GM23248 (cell line): Measurements from ENCODE around the gene FAM13B. TPM values are rescaled to one million over a fixed set of nuclear protein-coding genes. Genes with fewer than 3 reads are reported as not detected.
A peak's percentile ranks its signal among the peaks of the same experiment; 100 is the strongest.

Experiments used
- DNase-seq: peaks from one replicate; pipeline ENCODE4 v3.0.0-alpha.2; 2015
- H2AFZ ChIP-seq: fragments of 200-600 bp; sonication (generic); 2 replicates; pipeline ENCODE4 v1.6.1; 2016; ENCODE audit warnings: antibody characterized with exemption
- H3F3A ChIP-seq: fragments of 200-600 bp; sonication (generic); 2 replicates; pipeline ENCODE4 v1.6.1; 2016; ENCODE audit warnings: mild to moderate bottlenecking, antibody characterized with exemption, mixed run types; ENCODE audit not compliant: insufficient read depth
- H3K27ac ChIP-seq: fragments of 200-600 bp; sonication (generic); 2 replicates; pipeline ENCODE4 v1.5.1; 2016; ENCODE audit warnings: mild to moderate bottlenecking
- H3K27me3 ChIP-seq: fragments of 200-600 bp; sonication (generic); replicated peaks from 2 replicates; pipeline ENCODE4 v1.6.1; 2016; ENCODE audit warnings: mild to moderate bottlenecking; ENCODE audit not compliant: insufficient read depth
- H3K36me3 ChIP-seq: fragments of 200-600 bp; sonication (generic); 2 replicates; pipeline ENCODE4 v1.6.1; 2016; ENCODE audit warnings: low read depth, mild to moderate bottlenecking
- H3K4me1 ChIP-seq: fragments of 200-600 bp; sonication (generic); 2 replicates; pipeline ENCODE4 v1.6.1; 2016; ENCODE audit warnings: mild to moderate bottlenecking; ENCODE audit not compliant: insufficient read depth
- H3K4me2 ChIP-seq: fragments of 200-600 bp; sonication (generic); one replicate; pipeline ENCODE4 v1.6.1; 2016; ENCODE audit warnings: mild to moderate bottlenecking; ENCODE audit not compliant: unreplicated experiment
- H3K4me3 ChIP-seq: fragments of 200-600 bp; sonication (generic); 2 replicates; pipeline ENCODE4 v1.5.1; 2016; ENCODE audit warnings: mild to moderate bottlenecking
- H3K79me2 ChIP-seq: fragments of 200-600 bp; sonication (generic); 2 replicates; pipeline ENCODE4 v1.6.1; 2016; ENCODE audit warnings: mild to moderate bottlenecking; ENCODE audit not compliant: insufficient read depth
- H3K9ac ChIP-seq: fragments of 200-600 bp; sonication (generic); 2 replicates; pipeline ENCODE4 v1.6.1; 2016; ENCODE audit warnings: mild to moderate bottlenecking
- H3K9me2 ChIP-seq: fragments of 200-600 bp; sonication (generic); 2 replicates; pipeline ENCODE4 v1.6.1; 2016; ENCODE audit warnings: mixed run types, mild to moderate bottlenecking, moderate library complexity; ENCODE audit not compliant: insufficient read depth
- H3K9me3 ChIP-seq: fragments of 200-600 bp; sonication (generic); one replicate; pipeline ENCODE4 v1.6.1; 2017; ENCODE audit warnings: low read depth
- H4K20me1 ChIP-seq: fragments of 200-600 bp; sonication (generic); 2 replicates; pipeline ENCODE4 v1.6.0; 2016; ENCODE audit not compliant: insufficient read depth
- EZH2 ChIP-seq: fragments of 200-600 bp; sonication (generic); IDR thresholded peaks from 2 replicates; pipeline ENCODE4 v1.6.1; 2018; ENCODE audit warnings: antibody characterized with exemption, mild to moderate bottlenecking; ENCODE audit not compliant: insufficient read depth, poor library complexity, severe bottlenecking
- EZH2phosphoT487 ChIP-seq: fragments of 200-600 bp; sonication (generic); IDR thresholded peaks from 2 replicates; pipeline ENCODE4 v1.6.1; 2018; ENCODE audit warnings: antibody characterized with exemption, moderate library complexity, mild to moderate bottlenecking, low read depth; ENCODE audit not compliant: insufficient read depth
- WGBS, 2 experiments: methylation state at CpG; one replicate each; pipeline ENCODE4 v1.1.6; 2015 to 2017; ENCODE audit warnings: low lambda C conversion rate in 2 of 2, low coverage in 1 of 2; ENCODE audit errors: missing lambda C conversion rate in 2 of 2; 5-methylcytosine and 5-hydroxymethylcytosine counted together
- in situ Hi-C: fragments of 300-500 bp; cut with MboI; formaldehyde crosslinking; loops from 2 replicates; pipeline ENCODE4 v1.15.0; 2020
- polyA plus RNA-seq: library from polyadenylated mRNA; unstranded; fragments of >200 nt; fragmentation: Nextera tagmentation; extraction: Ambion mirVana; gene quantifications from 2 replicates; pipeline ENCODE4 v1.2.1, GENCODE V29; 2016
- total RNA-seq: library from RNA; depleted of rRNA; stranded (reverse); fragments of >200 nt; shearing (Covaris generic); gene quantifications from 2 replicates; pipeline ENCODE4 v1.2.3, GENCODE V29; 2014

FAM13B gene
- total and polyA plus RNA-seq, 2 experiments from 2014 or later, result 15.6 to 19.0 TPM

GRCh38 chr5:138068742-138069600 is 36.1 kb upstream of the FAM13B start:
- TF ChIP-seq EZH2 (no peak), EZH2phosphoT487 (no peak)
- Histone ChIP-seq H4K20me1 (no peaks in the 10 kb centered on the region), H3F3A (no peaks in the 10 kb centered on the region), H3K27ac (no peak overlapping the region), H3K9me2 (no peaks in the 10 kb centered on the region), H2AFZ (peak overlapping the region; percentile 31; the same call in 1 of the 2 replicates), H3K79me2 (no peaks in the 10 kb centered on the region), H3K36me3 (no peaks in the 10 kb centered on the region), H3K9me3 (no peaks in the 10 kb centered on the region), H3K27me3 (no peaks in the 10 kb centered on the region), H3K4me3 (peak overlapping the region; percentile 52; the same call in 1 of the 2 replicates), H3K4me2 (peak overlapping the region; percentile 63), H3K9ac (no peak overlapping the region), H3K4me1 (no peaks in the 10 kb centered on the region)
- peak; percentile 84 for DNase-seq
- WGBS, 2 experiments, result 17 to 18% methylated on average over 6 of the region's 6 CpGs
- in situ Hi-C loops, result no loop called here

DNA sequence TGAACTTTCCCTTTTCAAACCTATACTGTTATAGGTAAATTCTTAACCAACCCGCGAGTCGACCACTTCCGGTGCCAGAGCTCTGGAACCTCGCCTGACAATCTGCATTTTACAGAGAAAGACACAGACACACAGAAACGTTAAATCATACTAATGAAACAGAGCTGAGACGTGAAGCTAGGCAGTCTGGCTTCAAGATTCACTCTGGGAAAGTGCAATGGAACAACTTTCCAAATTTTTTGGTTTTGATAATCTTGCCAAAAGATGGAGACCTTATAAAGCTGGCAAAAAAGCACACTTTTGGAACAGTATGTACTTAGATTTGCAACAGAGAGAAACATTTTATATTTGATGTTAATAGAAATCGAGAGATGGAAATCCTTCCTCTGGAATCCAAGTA is 35.1 kb upstream of the FAM13B start:
- no peak overlapping the region for H3K4me3 ChIP-seq
- no peak overlapping the region for H3K4me2 ChIP-seq
- no peaks in the 10 kb centered on the region for H3K4me1 ChIP-seq
- H3F3A ChIP-seq, result no peaks in the 10 kb centered on the region
- H3K36me3 ChIP-seq, result no peaks in the 10 kb centered on the region
- in situ Hi-C loops, result no loop called here
- no peaks in the 10 kb centered on the region for H3K9me3 ChIP-seq
- H2AFZ ChIP-seq, result no peak overlapping the region
- H3K9ac ChIP-seq, result no peak overlapping the region
- no peaks in the 10 kb centered on the region for H3K9me2 ChIP-seq
- H3K27me3 ChIP-seq, result no peaks in the 10 kb centered on the region
- no peak for DNase-seq
- no peak overlapping the region for H3K27ac ChIP-seq
- no peak for TF ChIP-seq EZH2phosphoT487
- no peak for TF ChIP-seq EZH2
- H3K79me2 ChIP-seq, result no peaks in the 10 kb centered on the region
- no peaks in the 10 kb centered on the region for H4K20me1 ChIP-seq
- 59 to 65% methylated on average over 8 of the region's 8 CpGs for WGBS, 2 experiments

- H2AFZ ChIP-seq, result no peak overlapping the region
- no peak for TF ChIP-seq EZH2
- TF ChIP-seq EZH2phosphoT487, result no peak
- no peaks in the 10 kb centered on the region for H3F3A ChIP-seq
- H3K27ac ChIP-seq, result no peak overlapping the region
- no peaks in the 10 kb centered on the region for H3K79me2 ChIP-seq
- no peaks in the 10 kb centered on the region for H3K9me2 ChIP-seq
- in situ Hi-C loops, result no loop called here
- no peak overlapping the region for H3K9ac ChIP-seq
- no peak overlapping the region for H3K4me3 ChIP-seq
- H3K9me3 ChIP-seq, result no peaks in the 10 kb centered on the region
- H3K4me1 ChIP-seq, result no peaks in the 10 kb centered on the region
- no peaks in the 10 kb centered on the region for H3K27me3 ChIP-seq
- no peak for DNase-seq
- WGBS, 2 experiments, result 73 to 77% methylated on average over 5 of the region's 5 CpGs
- no peak overlapping the region for H3K4me2 ChIP-seq
- no peaks in the 10 kb centered on the region for H3K36me3 ChIP-seq
- no peaks in the 10 kb centered on the region for H4K20me1 ChIP-seq
Observed at GRCh38 chr5:138065102-138065501, 32.2 kb upstream of the FAM13B start.

DNA sequence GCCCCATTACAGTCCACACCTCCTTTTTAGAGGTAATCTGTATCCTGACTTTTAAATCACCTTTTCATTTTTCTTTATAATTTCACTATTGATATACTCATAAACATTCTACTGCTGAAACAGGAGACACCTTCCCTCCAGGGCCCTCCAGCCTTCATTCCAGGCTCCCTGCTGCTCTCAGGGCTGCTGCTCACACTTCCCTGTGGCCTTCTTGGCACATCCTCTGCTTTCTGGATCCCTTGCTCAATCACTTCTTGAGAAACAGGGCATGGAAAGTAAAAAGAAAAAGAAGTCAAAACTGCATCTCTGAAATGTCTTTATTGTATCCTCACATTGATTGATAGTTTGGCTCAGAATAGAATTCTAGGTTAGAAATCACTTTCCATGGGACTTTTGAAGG is 31.6 kb upstream of the FAM13B start:
- H3K9me3 ChIP-seq, result no peaks in the 10 kb centered on the region
- H4K20me1 ChIP-seq, result no peaks in the 10 kb centered on the region
- H3K27ac ChIP-seq, result no peak overlapping the region
- no peaks in the 10 kb centered on the region for H3K9me2 ChIP-seq
- H3K36me3 ChIP-seq, result no peaks in the 10 kb centered on the region
- no peaks in the 10 kb centered on the region for H3K27me3 ChIP-seq
- no peak for TF ChIP-seq EZH2phosphoT487
- no peak overlapping the region for H3K4me2 ChIP-seq
- DNase-seq, result peak; percentile 50
- H2AFZ ChIP-seq, result no peak overlapping the region
- no peak overlapping the region for H3K4me3 ChIP-seq
- no peaks in the 10 kb centered on the region for H3F3A ChIP-seq
- no peak overlapping the region for H3K9ac ChIP-seq
- no peaks in the 10 kb centered on the region for H3K4me1 ChIP-seq
- in situ Hi-C loops, result no loop called here
- H3K79me2 ChIP-seq, result no peaks in the 10 kb centered on the region
